ENCODE results near the gene RNF150.

Gene RNF150

DNA sequence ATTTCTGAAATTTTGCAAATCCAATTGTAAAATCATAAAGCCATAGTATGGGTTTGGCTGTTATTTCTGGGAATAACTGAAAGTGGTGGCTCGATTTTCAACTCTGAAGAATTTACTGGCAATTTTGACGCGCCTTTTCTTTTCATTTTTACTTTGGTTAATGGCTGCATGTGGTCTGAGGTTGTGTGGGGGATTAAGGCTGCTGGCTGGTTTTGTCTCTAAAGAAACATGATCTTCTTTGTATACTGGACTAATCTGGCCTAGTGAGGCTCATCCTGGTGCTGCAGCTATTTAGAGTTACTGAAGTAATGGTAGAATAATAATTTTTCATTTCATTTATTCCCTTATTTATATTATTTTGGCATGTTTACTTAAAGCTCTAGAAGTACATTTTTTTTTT is 164.0 kb downstream of the RNF150 start:
- no peak for DNase-seq

- no peak for DNase-seq
Observed at GRCh38 chr4:140968371-140968770, 164.9 kb downstream of the RNF150 start.

DNA sequence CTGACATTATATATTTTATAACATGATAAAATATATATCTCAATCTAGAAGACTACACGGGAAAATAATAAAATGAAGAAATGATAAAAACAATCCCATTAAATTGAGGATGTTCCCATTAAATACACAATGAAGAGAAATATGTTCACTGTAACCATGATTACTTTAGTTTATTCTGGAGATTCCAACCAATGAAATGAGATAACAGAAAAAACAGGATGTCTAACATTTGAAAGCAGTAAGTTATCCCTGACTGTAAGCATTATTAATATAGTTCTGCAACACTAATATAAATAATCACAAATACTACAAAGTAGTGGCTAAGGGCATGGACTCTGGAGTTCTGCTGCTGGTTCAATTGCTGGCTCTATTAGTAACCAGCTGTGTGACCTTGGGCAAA is 169.4 kb downstream of the RNF150 start:
- no peak for DNase-seq

DNA sequence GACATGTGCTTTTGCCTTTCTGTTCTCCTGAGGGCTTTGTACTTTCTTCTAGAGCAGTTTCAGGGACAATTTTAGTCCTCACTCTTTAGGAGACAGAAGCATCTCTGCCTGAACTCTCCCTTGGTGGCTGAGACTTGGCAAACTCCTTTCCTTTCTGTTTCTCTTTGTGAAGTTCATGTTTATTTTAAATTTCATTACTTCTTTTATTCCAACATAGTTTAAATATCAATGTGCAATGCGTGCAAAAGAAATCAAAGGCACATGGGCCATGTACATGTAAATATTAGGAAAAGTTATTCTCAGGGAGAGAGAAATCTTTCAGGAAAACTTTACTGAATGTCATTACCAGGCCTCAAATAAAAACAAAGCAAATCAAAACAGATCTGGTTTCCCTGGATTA is 177.6 kb downstream of the RNF150 start:
- peak; percentile 12 for DNase-seq

GRCh38 chr4:140952717-140953116 is 180.6 kb downstream of the RNF150 start:
- peak; percentile 50 for DNase-seq

- peak; percentile 18 for DNase-seq
Observed at GRCh38 chr4:140947506-140947905, 185.8 kb downstream of the RNF150 start.

DNA sequence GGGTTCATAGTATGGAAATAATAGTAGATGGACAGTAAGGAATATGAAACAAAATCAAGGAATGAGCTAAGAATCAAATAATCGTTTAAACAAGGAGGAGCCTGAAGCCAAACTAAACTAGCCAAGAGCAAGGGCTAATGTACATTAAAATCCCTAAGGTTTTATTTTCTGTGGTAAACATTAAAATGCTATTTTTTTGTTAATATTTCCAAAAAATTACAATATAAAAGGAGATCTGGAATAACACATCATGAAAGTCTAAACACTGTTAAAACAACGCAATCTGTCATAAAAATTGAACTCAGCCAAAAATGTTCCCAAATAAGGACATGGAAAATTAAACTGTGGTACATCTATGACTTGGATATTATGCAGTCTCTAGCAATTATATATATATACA is 188.2 kb downstream of the RNF150 start:
- DNase-seq = no peak

GRCh38 chr4:140944572-140944971 is 188.7 kb downstream of the RNF150 start:
- peak; percentile 86 for DNase-seq

GRCh38 chr4:140944199-140944515 is 189.1 kb downstream of the RNF150 start:
- DNase-seq = peak; percentile 80

- peak; percentile 92 for DNase-seq
Observed at GRCh38 chr4:140943486-140944198, 189.6 kb downstream of the RNF150 start.

GRCh38 chr4:140940589-140940988 is 192.7 kb downstream of the RNF150 start:
- DNase-seq = no peak

DNA sequence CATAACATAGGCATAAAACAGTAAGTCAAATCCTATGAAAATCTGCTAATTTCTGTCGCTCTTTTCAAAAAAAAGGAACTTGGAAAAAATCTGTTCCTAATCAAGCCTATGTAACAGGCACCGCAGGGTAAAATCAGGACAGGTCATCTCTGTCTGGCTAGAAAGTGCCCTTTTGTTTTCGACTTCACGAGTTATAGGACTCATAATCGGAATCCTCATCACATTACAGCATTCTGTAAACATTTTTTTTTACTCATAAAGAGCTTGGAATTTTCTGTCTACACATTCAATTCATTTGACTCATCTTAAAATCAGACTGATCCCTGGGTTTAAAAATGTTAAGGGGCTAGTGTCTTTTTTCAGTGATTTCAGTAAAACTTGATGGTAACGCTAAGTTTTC is 195.4 kb downstream of the RNF150 start:
- DNase-seq = peak; percentile 94

DNA sequence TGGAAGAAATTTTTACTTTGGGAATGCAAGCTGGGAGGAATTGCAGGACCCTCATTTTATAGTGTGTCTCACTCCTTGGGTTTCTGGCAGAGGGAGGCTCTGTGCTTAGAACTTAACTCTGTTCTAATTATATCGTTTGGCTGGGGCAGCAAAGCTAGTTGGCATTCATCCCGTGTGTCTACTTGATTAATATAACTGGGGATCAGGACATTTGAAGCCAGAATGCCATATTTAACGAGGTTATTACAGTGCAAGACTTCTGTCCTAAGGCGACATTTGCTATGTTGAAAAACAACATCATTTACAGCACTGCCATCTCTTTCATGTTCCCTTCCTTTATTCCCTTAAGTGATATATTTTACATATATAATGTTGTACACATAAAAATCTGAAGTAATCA is 198.0 kb downstream of the RNF150 start:
- peak; percentile 20 for DNase-seq

DNA sequence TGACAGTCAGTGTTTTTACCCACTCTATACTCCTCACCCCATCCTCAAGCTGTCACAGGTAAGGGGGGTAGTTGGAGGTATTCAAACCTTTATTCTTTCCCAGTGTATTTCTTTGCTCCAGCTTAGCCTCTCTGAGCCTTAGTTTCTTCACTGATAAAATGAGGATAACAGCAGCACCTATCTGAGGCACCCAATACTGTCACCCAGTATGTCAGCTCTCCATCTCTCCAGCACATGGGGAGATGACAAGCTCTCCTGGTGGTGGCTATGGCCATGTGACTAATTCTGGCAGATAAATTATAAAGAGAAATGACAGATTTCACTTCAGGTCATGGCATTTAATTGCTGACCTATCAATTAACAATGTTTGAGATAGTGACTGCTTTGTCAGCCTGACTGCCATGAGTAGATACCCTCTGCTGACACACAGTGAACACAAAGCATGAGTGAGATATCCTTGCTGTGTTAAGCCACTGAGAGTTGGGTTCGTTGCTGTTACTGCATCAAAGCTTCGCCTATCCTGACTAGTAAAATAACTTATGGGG is 200.7 kb downstream of the RNF150 start:
- DNase-seq = no peak

DNA sequence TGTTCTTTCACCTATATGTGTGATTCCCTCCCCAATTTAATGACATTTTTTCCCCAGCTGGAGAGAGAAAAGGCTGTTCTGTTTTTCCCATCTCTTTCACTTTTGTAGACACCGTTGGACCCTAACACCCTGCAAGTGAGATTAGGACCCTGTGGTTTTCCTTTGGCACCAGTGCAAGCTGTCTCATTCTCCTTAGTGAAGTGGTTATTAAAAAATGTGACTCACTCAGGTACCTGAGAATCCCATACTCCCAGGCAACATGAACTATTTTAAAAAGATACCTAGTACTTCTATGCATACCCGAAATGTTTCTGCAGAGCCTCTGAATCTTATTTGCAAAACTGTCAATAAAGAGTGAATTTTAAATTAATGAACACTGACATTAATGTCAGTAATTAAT is 201.4 kb downstream of the RNF150 start:
- no peak for DNase-seq

- DNase-seq = no peak
Observed at GRCh38 chr4:140930557-140930956, 202.7 kb downstream of the RNF150 start.

- no peak for DNase-seq
Observed at GRCh38 chr4:140930011-140930410, 203.3 kb downstream of the RNF150 start.

GRCh38 chr4:140928880-140929279 is 204.4 kb downstream of the RNF150 start:
- peak; percentile 49 for DNase-seq

DNA sequence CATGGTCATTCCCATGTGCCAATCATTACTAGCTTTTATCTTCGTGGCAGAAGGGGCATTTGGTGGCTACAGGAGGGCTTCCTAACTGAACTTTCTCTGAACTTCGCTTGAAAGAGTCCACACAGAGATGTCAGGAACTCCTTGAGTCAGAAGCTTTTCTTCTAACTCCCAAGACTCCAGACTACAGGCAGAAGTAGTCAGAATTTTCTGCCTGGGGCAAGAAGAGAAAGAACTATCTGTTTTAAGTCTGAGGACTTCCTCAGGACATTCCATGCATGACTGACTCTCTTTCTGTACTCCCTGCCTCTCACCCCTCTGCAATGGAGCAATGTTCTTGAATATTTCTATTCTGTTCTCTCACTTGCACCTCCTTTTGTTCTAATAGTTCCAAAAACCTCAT is 206.6 kb downstream of the RNF150 start:
- DNase-seq = peak; percentile 74

- no peak for DNase-seq
Observed at GRCh38 chr4:140925417-140925816, 207.9 kb downstream of the RNF150 start.

DNA sequence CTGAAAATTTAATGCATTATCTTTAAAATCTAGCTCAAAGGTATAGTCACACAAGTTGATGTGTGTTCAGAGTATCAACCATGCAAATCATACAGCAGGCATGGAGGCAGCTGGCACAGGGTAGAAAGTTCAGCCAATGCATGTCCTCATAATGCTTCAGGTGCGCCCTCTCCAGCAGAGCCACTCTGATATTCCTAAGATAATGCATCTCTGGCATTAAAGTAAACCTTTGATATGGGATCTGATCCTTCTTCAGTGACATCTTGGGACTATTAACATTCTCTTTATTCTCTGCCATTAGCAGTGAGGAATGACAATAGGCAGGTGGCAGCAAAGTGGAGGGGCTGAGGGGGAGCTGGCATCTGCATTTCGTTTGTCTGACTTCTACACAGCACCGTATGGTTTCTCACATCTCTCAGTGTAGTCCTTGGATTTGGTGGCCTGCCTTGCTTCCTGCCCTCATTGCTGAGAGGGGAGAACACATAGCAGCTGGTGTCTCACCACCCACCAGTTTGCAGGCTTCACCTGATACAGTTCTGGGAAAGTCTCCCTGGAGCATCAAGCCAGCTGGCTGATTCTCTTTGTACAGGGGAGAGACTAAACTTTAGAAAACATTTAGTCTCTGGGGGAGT is 208.4 kb downstream of the RNF150 start:
- no peak for DNase-seq

DNA sequence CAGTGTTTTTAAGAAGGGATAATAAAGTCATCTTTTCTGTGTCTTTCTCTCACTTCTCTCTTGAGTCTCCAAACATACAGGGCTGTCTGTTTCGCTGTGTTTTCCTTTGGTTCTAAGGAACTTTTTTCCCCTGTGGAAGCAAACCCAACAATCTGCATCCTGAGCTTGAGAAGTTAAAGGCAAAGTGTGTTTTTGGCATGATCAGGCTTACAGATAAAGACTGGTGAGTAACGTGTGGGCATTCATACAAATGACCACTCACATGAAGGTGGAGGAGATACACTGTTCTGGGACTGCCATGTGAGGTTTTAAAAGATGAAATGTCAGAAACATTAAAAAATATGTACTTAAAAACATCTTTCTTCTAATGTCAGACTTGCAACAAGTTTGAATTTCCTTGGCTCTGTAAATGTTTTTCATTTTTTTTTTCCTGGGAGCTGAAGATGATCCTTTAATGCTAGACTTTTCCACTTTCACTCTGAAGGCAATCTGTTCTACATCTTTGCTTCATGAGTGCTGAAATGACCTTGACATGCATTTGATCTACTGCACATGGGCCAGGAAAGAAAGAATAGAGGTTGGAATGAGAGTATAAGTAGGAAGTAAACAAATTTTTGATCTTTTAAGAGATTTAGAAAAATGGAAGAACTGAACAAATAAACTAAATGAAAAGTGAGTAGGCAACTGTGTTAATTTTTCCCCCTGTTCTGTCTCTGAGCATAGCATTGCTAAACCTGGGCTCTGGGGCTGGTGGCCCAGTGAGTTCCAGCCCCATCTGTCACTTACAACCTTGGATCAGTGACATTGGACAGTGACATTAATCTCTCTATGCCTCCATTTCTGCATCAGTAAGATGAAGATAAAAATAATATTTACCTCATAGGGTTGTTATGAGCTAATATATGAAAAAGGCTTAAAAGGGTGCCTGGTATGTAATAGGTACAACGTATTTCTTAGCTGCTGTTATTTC is 226.0 kb downstream of the RNF150 start:
- no peak for DNase-seq

- no peak for DNase-seq
Observed at GRCh38 chr4:140904904-140905303, 228.4 kb downstream of the RNF150 start.
